HuH-7 (cell line): ENCODE data around the gene IZUMO2.
"Not testable (repeated sequence)": the region's sequence is repeated elsewhere in the genome, so short reads cannot be mapped to it uniquely, and the experiment has no call there.

ENCODE experiments used
- DNase-seq: peaks from one replicate; pipeline ENCODE4 v3.0.0; 2011; ENCODE audit warnings: low spot score

Gene IZUMO2

GRCh38 chr19:50184196-50184595 lies 21.1 kb upstream of the IZUMO2 start:
- no peak for DNase-seq

DNA sequence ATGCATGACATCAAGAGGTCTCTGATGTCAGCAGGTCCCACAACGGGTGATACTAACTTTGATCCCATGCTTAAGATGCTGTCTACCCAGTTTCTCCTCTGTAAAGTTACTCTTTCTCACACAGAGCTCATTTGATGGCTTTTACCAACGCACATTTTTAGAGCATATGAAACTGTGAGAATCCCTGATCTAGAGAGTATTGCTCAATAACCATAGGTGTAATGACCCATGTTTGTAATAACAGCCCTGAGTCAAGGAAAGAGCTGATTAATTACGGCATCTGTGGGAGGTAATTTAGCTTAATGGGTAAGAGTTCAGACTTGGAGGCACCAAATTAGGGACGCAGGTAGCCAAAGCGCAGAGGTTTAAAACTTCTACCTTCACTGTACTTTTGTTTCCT lies 18.0 kb upstream of the IZUMO2 start:
- DNase-seq, result no peak

DNA sequence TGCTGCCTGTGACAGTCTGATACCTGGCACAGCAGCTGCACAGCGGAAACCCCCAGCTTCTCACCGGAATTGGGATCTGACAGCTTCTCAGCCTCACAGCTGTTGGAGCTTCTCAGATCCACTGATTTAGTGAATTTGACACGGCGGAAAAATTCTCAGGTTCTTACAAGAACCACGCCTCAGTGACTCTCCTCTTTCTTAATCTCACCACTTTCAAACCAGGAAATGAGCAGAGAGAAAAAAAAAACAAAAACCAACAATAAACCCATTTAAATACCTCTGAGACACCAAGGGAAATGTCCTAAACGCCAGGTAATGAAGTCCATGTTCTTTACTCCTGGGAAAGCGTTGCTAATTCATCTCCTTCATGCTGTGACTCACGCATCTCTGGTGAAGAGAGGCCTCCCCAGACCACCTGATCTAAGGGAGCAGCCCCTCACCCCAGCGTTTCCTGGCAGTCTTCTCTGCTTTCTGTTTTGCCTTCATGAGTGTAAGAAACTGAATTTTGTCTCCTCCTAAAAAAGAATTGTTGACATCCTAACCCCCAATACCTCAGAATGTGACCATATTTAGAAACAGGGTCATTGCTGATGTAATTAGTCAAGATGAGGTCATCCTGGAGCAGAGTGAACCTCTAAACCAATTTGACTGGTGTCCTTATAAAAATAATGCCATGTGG lies 15.9 kb upstream of the IZUMO2 start:
- DNase-seq, result no peak

- no peak for DNase-seq
These were observed 15.2 kb upstream of the IZUMO2 start for GRCh38 chr19:50178320-50178719.

DNA sequence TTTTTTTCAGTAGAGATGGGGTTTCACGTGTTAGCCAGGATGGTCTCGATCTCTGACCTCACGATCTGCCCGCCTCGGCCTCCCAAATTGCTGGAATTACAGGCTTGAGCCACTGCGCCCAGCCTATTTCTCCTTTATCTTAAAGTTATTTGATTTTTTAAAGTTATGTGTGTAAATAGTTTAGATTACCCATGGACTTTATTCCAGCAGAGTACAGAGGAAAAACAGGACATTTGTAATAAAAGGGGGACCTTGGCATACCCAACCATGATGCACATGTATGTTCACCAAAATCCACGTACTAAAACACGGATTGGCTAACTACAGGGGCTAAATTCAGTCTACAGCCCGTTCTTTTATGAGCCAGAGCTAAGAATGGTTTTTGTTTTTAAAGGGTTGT lies 13.7 kb upstream of the IZUMO2 start:
- DNase-seq, result no peak

- no peak for DNase-seq
These were observed 12.8 kb upstream of the IZUMO2 start for GRCh38 chr19:50175924-50176323.

DNA sequence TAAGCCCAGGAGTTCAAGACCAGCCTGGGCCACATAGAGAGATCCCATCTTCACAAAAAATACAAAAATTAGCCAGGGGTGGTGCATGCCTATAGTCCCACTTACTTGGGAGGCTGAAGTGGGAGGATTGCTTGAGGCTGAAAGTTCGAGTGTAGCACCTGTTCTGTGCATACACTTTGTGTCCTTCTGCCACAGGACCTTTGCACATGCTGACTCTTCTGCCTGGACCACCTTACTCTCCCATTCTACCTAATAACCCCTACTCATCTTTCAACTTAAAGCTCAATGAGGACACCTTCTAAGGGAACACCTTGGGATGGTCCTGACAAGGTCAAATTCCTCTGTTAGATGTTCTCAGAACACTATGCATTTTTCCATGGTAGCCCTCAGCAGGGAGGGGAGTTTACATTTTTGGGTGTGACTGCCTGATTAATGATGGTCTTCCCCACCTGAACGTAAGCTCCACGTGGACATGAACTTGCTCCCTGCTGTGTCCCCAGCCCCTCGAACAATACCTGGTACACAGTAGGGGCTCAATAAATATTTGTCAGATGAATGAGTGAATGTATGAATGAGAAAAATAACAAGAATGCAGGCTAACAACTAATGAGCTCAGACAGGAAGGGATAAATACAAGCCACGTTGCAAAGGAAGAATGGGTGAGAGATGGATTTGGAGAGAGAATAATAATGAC lies 11.2 kb upstream of the IZUMO2 start:
- no peak for DNase-seq

DNA sequence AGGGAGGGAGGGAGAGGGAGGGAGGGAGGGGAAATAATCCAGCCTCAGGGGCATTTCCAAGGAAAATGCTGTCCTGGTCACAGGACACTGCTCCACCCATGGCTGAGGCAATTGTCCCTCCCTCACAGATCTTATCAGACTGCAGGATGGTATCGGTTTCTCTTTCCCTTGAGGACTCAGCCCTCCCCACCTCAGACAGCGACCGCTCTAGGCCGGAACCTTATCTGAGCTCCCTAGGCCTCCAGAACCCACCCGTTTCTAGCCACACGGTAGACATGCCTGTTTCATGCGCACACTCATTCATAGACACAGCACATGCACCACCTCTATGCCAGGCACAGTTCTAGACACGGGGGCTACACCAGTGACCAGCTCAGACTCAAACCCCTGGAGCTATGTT lies 10.0 kb upstream of the IZUMO2 start:
- no peak for DNase-seq

DNA sequence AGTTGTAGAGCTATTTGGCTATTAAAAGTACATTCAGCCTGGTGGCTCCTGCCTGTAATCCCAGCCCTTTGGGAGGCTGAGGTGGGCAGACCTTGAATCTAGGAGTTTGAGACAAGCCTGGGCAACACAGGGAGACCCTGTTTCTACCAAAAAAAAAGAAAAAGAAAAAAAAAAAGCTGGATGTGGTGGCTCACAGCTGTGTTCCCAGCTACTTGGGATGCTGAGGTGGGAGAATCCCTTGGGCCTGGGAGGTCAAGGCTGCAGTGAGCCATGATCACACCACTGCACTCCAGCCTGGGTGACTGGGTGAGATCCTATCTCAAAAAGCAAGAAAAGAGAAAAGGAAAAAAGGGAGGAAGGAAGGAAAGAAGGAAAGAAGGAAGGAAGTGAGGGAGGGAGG lies 9.6 kb upstream of the IZUMO2 start:
- DNase-seq, result no peak

- DNase-seq, result no peak
These were observed 8.7 kb upstream of the IZUMO2 start for GRCh38 chr19:50171752-50172151.

GRCh38 chr19:50167314-50167721 lies 4.2 kb upstream of the IZUMO2 start:
- no peak for DNase-seq

DNA sequence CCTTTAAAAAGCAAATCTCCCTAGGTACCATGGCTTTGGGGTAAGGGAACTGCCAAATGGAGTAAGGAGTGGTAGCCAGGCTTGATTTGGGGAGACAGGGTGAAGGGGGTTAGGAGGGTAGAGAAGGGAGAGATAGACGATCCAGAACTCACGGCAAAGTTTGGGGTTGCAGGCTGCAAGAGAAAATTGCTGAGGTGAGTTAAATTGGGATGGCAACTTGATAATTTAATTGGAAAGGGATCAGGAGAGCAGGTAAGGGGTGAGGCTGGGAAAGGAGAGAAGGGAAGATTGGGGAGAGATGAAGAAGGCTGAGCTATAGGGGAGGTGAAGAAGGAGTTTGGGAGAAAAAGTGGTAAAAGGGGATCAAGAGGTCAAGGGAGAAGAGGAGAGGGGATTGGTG lies 4.0 kb downstream of the IZUMO2 start:
- DNase-seq, result no peak

DNA sequence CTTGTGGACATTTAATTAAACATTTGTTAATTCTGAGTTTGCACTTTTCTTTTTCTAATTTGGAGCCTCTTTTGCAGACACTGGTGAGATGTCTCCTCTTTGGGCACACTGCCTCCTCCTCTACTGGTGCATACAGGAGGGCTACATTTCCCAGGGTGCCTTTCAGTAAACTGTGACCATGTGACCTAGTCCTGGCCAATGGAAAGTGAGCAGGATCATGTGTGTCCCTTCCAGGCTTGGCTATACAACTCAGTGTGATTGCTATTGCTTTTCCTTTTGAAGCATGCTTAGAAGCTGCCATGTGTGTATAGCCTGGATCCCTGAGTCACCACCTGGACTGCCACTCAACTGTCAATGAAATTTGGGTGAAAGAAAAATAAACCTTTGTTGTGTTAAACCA lies 4.5 kb downstream of the IZUMO2 start:
- DNase-seq, result no peak

DNA sequence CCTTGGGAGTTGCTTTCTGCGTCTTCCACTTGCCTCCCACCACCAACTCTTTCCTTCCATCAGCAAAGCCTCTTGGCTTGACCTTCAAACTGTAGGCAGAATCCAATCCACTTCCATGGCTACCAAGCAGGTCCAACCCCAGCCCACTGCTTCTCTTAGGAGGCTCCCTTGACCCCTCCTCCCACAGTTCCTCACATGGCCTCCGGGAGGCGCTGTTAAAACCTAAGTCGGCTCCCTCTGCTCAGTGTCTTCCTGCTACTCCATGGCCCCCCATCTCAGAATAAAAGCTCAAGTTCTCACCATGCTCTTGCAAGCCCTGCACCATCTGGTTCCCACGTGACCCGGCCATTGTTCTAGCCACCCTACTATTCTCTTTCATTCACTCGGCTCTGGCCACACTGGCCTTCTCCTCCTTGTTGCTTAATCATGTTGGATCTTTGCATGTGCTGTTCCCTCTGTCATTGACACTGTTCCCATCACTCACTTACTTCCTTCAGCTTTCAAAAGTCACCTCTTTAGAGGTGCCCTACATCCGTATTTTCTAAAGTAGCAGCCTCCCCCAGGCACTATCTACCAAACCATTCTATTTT lies 7.5 kb downstream of the IZUMO2 start:
- DNase-seq, result peak; percentile 27

DNA sequence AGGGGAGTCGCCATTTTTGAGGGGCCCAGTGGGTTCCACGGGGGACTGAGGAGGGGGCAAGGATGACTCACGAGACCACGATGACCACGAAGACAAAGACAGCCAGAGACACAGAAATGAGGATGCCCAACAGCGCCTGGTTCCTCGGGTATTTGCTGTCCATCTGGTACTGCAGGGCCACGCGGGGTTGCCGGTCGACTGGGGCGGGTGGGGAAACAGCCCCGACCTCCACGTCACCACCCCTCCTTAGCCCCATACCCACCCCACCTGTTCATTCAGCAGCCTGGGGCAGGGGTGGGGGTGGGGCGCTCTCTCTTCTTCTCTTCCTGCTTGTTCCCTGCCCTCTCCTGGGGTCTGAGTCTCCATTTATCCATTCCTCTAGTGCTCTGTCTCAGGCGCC lies 8.6 kb downstream of the IZUMO2 start:
- DNase-seq, result no peak

DNA sequence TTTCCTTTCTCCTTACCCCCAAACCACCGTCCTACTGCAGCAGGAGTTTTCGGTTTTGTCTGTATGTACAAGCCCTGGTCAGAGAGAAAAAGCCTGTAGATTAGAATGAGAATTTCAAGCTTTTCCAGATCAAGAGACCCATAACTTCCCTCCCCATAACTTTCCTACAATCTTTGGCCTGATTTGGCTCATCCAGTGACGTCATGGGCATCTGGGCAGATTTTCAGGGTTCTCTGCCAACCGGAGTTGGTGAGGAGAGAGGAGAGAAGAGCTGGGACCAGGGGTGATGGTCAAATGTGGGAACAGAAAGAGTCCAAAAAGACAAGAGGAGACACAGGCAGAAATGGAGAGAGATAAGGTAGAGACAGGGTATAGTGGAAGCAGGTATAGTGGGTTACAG lies 10.5 kb downstream of the IZUMO2 start:
- no peak for DNase-seq

DNA sequence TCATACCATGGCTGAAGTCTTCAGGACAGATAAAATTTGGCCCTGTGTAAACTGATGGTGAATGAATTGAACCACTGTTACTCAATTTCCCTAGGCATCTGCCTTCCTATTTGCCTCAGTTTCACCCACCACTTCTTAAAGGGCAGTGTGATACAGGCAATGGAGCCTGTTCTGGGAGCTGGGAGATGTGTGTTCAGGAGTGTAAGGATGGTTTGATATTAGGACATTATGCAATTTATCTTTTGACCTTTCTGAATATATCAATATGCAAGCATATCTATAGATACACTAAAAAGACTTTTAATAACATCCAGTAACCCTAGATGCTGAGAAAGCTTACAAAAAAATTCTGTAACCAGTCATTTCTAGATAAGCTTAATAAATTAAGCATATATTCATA lies 14.6 kb downstream of the IZUMO2 start:
- no peak for DNase-seq

GRCh38 chr19:50147462-50148423 lies 15.3 kb downstream of the IZUMO2 start:
- DNase-seq, result peak; percentile 84

GRCh38 chr19:50141921-50142320 lies 21.2 kb downstream of the IZUMO2 start:
- DNase-seq, result not testable (repeated sequence)

GRCh38 chr19:50140118-50140845 lies 22.8 kb downstream of the IZUMO2 start:
- not testable (repeated sequence) for DNase-seq

DNA sequence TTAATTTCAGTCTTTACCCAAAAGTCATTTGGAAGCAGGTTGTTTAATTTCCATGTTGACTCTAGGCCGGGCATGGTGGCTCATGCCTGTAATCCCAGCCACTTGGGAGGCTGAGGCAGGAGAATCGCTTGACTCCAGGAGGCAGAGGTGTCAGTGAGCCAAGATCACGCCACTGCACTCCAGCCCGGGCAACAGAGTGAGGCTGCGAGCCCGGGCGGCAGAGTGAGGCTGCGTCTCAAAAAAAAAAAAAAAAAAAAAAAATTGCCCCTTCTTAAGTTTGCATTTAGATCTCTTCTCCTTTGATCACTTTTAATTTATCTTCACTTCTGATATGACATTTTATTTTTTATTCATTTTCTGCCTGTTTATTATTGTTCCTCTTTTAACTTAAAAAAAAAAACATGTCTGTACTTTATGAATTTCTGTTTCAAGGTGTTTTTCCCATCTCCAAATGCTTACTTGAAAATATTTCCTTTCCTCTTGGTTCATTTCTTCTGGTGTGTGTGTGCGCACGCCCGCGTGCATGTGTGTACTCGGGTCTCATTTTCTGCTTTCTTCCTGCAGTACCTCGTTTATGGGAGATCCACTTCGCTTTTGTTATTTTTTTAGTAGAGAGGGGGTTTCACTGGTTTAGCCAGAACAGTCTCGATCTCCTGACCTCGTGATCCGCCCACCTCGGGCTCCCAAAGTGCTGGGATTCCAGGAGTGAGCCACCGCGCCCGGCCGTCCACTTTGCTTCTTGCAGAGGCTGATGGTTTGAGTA lies 26.3 kb downstream of the IZUMO2 start:
- DNase-seq, result not testable (repeated sequence)
